Measurements from ENCODE around the gene MAVS. TPM values are rescaled to one million over a fixed set of nuclear protein-coding genes. Genes with fewer than 3 reads are reported as not detected.
"Not testable (repeated sequence)": the region's sequence is repeated elsewhere in the genome, so short reads cannot be mapped to it uniquely, and the experiment has no call there.

MAVS gene
- total and polyA plus RNA-seq, 2 experiments from 2014 or later, result 15.6 to 24.7 TPM

DNA sequence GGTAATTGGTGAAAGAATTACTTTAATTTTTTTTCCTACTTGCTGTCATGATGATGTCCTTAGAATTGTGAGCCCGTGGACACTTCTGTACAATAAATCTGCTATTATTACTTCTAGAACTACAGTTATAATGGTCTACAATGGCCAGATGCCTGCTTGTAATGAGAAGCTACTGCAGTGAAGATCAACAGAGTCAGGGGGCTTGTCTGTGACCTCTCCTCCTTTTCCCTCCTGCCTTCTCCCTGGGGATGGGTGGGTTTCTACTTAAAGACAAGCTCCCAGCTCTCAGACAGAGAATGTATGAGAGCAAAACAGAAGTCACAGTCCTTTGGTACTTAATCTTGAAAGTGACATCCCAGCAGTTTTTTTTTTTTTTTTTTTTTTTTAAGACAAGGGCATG, 29.4 kb downstream of the MAVS start:
- TF ChIP-seq EZH2phosphoT487 (IDR thresholded peaks at IDR 0.05; ENCODE audit: low read depth, severe bottlenecking, unreplicated experiment) (no peak), EZH2 (IDR thresholded peaks at IDR 0.05; ENCODE audit: borderline replicate concordance) (no peak)
- TF ChIP-seq, protein P1, sequence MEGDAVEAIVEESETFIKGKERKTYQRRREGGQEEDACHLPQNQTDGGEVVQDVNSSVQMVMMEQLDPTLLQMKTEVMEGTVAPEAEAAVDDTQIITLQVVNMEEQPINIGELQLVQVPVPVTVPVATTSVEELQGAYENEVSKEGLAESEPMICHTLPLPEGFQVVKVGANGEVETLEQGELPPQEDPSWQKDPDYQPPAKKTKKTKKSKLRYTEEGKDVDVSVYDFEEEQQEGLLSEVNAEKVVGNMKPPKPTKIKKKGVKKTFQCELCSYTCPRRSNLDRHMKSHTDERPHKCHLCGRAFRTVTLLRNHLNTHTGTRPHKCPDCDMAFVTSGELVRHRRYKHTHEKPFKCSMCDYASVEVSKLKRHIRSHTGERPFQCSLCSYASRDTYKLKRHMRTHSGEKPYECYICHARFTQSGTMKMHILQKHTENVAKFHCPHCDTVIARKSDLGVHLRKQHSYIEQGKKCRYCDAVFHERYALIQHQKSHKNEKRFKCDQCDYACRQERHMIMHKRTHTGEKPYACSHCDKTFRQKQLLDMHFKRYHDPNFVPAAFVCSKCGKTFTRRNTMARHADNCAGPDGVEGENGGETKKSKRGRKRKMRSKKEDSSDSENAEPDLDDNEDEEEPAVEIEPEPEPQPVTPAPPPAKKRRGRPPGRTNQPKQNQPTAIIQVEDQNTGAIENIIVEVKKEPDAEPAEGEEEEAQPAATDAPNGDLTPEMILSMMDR (IDR thresholded peaks at IDR 0.05; ENCODE audit: poor library complexity), result no peak
- H3K27me3 ChIP-seq, result no peaks in the 10 kb centered on the region
- no peak overlapping the region for H3K27ac ChIP-seq
- H4K20me1 ChIP-seq (ENCODE audit: insufficient read depth, poor library complexity, severe bottlenecking), result no peaks in the 10 kb centered on the region
- no peak overlapping the region for H3K4me2 ChIP-seq
- H3K4me3 ChIP-seq, result no peak overlapping the region
- WGBS (ENCODE audit: low lambda C conversion rate, missing lambda C conversion rate), result 85% methylated on average over 1 of the region's 1 CpG
- no peak for DNase-seq (ENCODE audit: low spot score)
- no peaks in the 10 kb centered on the region for H3K9me3 ChIP-seq (ENCODE audit: low read depth)
- H3K4me1 ChIP-seq (ENCODE audit: insufficient read depth), result no peaks in the 10 kb centered on the region
- no peak overlapping the region for H2AFZ ChIP-seq
- no peaks in the 10 kb centered on the region for H3K9me2 ChIP-seq (replicated peaks; ENCODE audit: insufficient read depth)
- peaks cover 3% of the 10 kb centered on the region for H3K79me2 ChIP-seq
- no peaks in the 10 kb centered on the region for H3K36me3 ChIP-seq (replicated peaks; ENCODE audit: insufficient read depth, low read depth)

DNA sequence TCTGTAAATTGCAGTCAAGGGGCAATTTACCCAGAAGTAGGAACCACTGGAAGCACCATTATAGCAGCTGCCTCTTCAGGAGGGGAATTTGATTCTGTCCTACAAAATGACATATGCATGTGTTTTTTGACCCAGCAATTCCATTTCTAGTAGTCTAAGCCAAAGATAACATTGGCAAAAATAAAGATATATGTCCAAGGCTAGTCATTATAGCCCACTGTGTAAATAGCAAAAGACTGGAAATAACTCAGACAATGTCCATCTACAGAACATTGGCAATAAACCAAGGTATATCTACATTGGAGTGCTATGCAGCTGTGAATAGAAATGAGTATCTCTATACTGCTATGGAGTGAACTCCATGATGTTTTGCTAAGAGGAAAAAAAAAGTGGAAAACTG, 30.0 kb downstream of the MAVS start:
- H3K4me2 ChIP-seq, result no peak overlapping the region
- no peaks in the 10 kb centered on the region for H4K20me1 ChIP-seq (ENCODE audit: insufficient read depth, poor library complexity, severe bottlenecking)
- H3K9me2 ChIP-seq (replicated peaks; ENCODE audit: insufficient read depth), result no peaks in the 10 kb centered on the region
- no peak for DNase-seq (ENCODE audit: low spot score)
- no peaks in the 10 kb centered on the region for H3K36me3 ChIP-seq (replicated peaks; ENCODE audit: insufficient read depth, low read depth)
- no peak overlapping the region for H3K4me3 ChIP-seq
- no peaks in the 10 kb centered on the region for H3K27me3 ChIP-seq
- TF ChIP-seq EZH2phosphoT487 (IDR thresholded peaks at IDR 0.05; ENCODE audit: low read depth, severe bottlenecking, unreplicated experiment) (no peak), EZH2 (IDR thresholded peaks at IDR 0.05; ENCODE audit: borderline replicate concordance) (no peak)
- TF ChIP-seq, protein P1 (IDR thresholded peaks at IDR 0.05; ENCODE audit: poor library complexity), result no peak
- no peaks in the 10 kb centered on the region for H3K9me3 ChIP-seq (ENCODE audit: low read depth)
- H3K27ac ChIP-seq, result no peak overlapping the region
- H3K4me1 ChIP-seq (ENCODE audit: insufficient read depth), result no peaks in the 10 kb centered on the region
- no peak overlapping the region for H2AFZ ChIP-seq
- H3K79me2 ChIP-seq, result peaks cover 3% of the 10 kb centered on the region

DNA sequence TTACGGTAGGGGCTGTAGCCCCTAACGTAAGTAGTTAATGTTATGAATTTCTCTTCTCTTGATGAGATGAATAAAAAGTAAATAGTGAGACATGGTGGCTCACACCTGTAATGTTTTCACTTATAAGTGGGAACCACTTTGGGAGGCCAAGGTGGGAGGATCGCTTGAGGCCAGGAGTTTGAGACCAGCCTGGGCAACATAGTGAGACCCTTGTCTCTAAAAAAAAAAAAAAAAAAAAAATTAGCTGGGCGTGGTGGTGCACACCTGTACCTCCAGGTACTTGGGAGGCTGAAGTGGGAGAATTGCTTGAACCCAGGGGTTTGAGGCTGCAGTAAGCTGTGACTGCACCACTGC, 32.3 kb downstream of the MAVS start:
- not testable (repeated sequence) for H3K4me2 ChIP-seq; H3K36me3 ChIP-seq (replicated peaks; ENCODE audit: insufficient read depth, low read depth); H3K79me2 ChIP-seq; H4K20me1 ChIP-seq (ENCODE audit: insufficient read depth, poor library complexity, severe bottlenecking); H3K27me3 ChIP-seq; H3K4me1 ChIP-seq (ENCODE audit: insufficient read depth); H3K27ac ChIP-seq; H3K4me3 ChIP-seq; H2AFZ ChIP-seq; H3K9me3 ChIP-seq (ENCODE audit: low read depth); H3K9me2 ChIP-seq (replicated peaks; ENCODE audit: insufficient read depth); DNase-seq (ENCODE audit: low spot score)
- 97% methylated on average over 4 of the region's 4 CpGs for WGBS (ENCODE audit: low lambda C conversion rate, missing lambda C conversion rate)

DNA sequence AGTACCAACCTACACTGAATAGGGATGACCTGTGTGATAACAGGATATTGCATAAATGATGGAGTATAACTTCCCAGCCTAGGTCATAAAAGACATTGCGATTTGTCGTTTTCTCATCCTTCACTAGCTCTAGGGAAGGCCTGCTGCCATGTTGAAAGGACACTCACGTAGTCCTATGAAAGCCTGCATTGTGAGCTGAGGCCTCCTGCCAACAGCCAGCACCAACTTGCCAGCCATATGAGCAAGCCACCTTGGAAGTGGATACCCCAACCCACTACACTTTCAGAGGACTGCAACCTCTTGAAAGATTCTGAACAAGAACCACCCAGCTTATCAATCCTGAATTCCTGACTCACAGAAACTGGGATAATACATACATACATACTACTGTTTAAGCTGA, 39.1 kb downstream of the MAVS start:
- Histone ChIP-seq H3K36me3 (replicated peaks; ENCODE audit: insufficient read depth, low read depth) (no peaks in the 10 kb centered on the region), H3K79me2 (peaks cover 34% of the 10 kb centered on the region), H3K9me2 (replicated peaks; ENCODE audit: insufficient read depth) (no peaks in the 10 kb centered on the region), H2AFZ (no peak overlapping the region), H3K4me1 (ENCODE audit: insufficient read depth) (peaks cover 7% of the 10 kb centered on the region), H3K4me2 (no peak overlapping the region), H3K27me3 (no peaks in the 10 kb centered on the region), H3K27ac (no peak overlapping the region), H3K9me3 (ENCODE audit: low read depth) (no peaks in the 10 kb centered on the region), H3K4me3 (no peak overlapping the region), H4K20me1 (ENCODE audit: insufficient read depth, poor library complexity, severe bottlenecking) (peaks cover 9% of the 10 kb centered on the region)
- TF ChIP-seq, protein P1 (IDR thresholded peaks at IDR 0.05; ENCODE audit: poor library complexity), result no peak
- TF ChIP-seq EZH2 (IDR thresholded peaks at IDR 0.05; ENCODE audit: borderline replicate concordance) (no peak), EZH2phosphoT487 (IDR thresholded peaks at IDR 0.05; ENCODE audit: low read depth, severe bottlenecking, unreplicated experiment) (no peak)
- DNase-seq (ENCODE audit: low spot score), result no peak
- whole genome bisulfite sequencing (ENCODE audit: low lambda C conversion rate, missing lambda C conversion rate), result 96% methylated on average over 3 of the region's 3 CpGs

Measured in hepatocyte (in vitro differentiated cells).